Hepatocyte (in vitro differentiated cells): ENCODE data around the gene IFNL2.

Experiments used
- EZH2phosphoT487 ChIP-seq: fragments of 200-600 bp; sonication (generic); IDR thresholded peaks from one replicate; pipeline ENCODE4 v1.6.1; 2018; ENCODE audit warnings: antibody characterized with exemption, mild to moderate bottlenecking, low read depth, moderate library complexity; ENCODE audit not compliant: unreplicated experiment, severe bottlenecking
- TF ChIP-seq, protein P1 (sequence below): fragments of 200-600 bp; sonication (generic); IDR thresholded peaks from 2 replicates; pipeline ENCODE4 v1.5.1; 2016; ENCODE audit warnings: antibody characterized with exemption, mild to moderate bottlenecking; ENCODE audit not compliant: poor library complexity

DNA sequence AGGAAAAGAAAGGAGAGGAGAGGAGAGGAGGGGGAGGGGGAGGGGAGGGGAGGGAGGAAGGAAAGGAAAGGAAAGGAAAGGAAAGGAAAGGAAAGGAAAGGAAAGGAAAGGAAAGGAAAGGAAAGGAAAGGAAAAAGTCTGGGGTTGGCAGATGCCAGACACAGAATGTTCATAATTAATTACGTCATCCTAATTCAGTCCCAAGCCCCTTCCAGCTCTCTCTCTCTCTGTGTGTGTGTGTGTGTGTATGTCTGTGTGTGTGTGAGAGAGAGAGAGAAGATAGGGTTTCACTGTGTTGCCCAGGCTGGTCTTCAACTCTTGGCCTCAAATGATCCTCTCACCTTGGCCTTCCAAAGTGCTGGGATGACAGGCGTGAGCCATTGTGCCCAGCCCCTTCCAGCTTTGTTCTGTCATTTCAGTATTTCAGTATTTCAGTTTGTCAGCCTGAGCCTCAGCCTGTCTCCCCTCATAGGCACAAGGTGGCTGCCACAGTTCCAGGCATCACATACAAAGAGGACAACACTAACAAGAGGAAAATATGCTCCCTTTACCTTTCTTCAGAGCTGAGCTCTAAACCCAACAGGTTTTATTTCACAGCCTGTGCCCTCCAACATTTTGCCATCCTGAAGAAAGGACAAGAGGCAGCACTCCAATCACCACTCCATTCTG lies 38.0 kb upstream of the IFNL2 start:
- TF ChIP-seq, protein P1, sequence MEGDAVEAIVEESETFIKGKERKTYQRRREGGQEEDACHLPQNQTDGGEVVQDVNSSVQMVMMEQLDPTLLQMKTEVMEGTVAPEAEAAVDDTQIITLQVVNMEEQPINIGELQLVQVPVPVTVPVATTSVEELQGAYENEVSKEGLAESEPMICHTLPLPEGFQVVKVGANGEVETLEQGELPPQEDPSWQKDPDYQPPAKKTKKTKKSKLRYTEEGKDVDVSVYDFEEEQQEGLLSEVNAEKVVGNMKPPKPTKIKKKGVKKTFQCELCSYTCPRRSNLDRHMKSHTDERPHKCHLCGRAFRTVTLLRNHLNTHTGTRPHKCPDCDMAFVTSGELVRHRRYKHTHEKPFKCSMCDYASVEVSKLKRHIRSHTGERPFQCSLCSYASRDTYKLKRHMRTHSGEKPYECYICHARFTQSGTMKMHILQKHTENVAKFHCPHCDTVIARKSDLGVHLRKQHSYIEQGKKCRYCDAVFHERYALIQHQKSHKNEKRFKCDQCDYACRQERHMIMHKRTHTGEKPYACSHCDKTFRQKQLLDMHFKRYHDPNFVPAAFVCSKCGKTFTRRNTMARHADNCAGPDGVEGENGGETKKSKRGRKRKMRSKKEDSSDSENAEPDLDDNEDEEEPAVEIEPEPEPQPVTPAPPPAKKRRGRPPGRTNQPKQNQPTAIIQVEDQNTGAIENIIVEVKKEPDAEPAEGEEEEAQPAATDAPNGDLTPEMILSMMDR, result no peak
- TF ChIP-seq EZH2phosphoT487, result no peak
